ENCODE results near the gene TXNDC2. TPM values are rescaled to one million over a fixed set of nuclear protein-coding genes. Genes with fewer than 3 reads are reported as not detected.
A peak's percentile ranks its signal among the peaks of the same experiment; 100 is the strongest.

Gene TXNDC2
- total and polyA plus RNA-seq, 9 of the 15 experiments (the other 6 are each of a cell fraction or from before 2014, with no cell fraction given), result 1.2 to 4.9 (median 2.3) TPM

DNA sequence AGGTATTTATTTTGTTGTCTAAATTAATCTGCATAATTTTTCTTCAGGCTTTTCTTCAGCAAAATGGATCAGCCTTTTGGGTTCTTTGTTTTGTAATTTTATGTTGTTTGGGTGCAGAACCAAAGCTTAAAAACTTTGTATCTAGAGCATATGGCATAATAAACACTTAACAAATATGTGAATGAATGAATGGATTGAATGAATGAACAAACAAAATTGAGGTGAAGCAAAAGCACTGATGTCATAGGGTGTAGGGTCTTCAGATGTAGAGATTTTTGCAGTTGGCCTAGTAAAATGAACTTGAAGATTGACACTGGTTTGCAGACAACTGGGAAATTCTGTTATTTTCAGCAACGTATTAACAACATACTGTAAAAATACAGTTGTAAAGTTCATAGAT lies 45.4 kb downstream of the TXNDC2 start:
- no TSS peak for BruUV-seq (replicated peaks)
- Histone ChIP-seq H2AFZ (ENCODE audit: low read depth, low read length) (no peak overlapping the region), H4K20me1 (replicated peaks; ENCODE audit: control insufficient read depth, insufficient read depth, low read length) (peaks cover 15% of the 10 kb centered on the region), H3K27me3 (ENCODE audit: control insufficient read depth in 2 of 2, insufficient read depth in 2 of 2, low read length in 2 of 2) (no peaks in the 10 kb centered on the region), H3K4me1 (replicated peaks in 1 of 2; ENCODE audit: control insufficient read depth in 2 of 2, insufficient read depth in 2 of 2, low read length in 2 of 2) (peaks cover 4 to 51% of the 10 kb centered on the region in 2 experiments; a peak in 4 of 5 replicates), H3K9me3 (replicated peaks; ENCODE audit: control insufficient read depth, insufficient read depth, low read depth, low read length) (no peaks in the 10 kb centered on the region; the same call in 1 of the 2 replicates), H3K4me2 (ENCODE audit: insufficient read depth, low read length) (no peak overlapping the region), H3K36me3 (ENCODE audit: control insufficient read depth, insufficient read depth, low read length) (peaks cover 69% of the 10 kb centered on the region), H3K4me3 (no peak overlapping the region), H3K27ac (ENCODE audit: extremely low read depth, low read depth, low read length) (peak overlapping the region; percentile 69; the same call in 2 of the 3 replicates), H3K9me1 (ENCODE audit: control insufficient read depth, insufficient read depth, low read length) (no peaks in the 10 kb centered on the region), H3K79me2 (ENCODE audit: control insufficient read depth, insufficient read depth, low read length) (peaks cover 99% of the 10 kb centered on the region), H3K9ac (ENCODE audit: insufficient read depth in 1 of 2, low read depth in 2 of 2, low read length in 2 of 2) (no peak overlapping the region)
- WGBS (ENCODE audit: insufficient coverage, low coverage, missing lambda C conversion rate), result 38% methylated on average over 1 of the region's 1 CpG
- FAIRE-seq (no peak), DNase-seq (ENCODE audit: extremely low read depth in 1 of 4, low spot score in 3 of 4) (no peak), ATAC-seq (no peak)
- in situ Hi-C loops (cut with MboI) (no loop called here), intact Hi-C loops (cut with micrococcal nuclease) (no loop called here)
- ChIA-PET CTCF (ENCODE audit: low intra/inter-chr PET ratio) (no interaction called here), POLR2A (interaction anchor here (1.3 kb wide), 1 partner anchor 18 kb away, joined by 4 read pairs; the partner anchor contains the start of gene VAPA)
- TF ChIP-seq KAT8 (IDR thresholded peaks at IDR 0.05; ENCODE audit: low read depth) (no peak), NCOA4 (IDR thresholded peaks at IDR 0.05; ENCODE audit: partially characterized antibody) (no peak), NCOA1 (IDR thresholded peaks at IDR 0.05; ENCODE audit: low read depth) (no peak), MECOM (CRISPR knock-in tag; IDR thresholded peaks at IDR 0.05) (peak; percentile 26; the same call in 1 of the 2 replicates), EP300 (IDR thresholded peaks at IDR 0.05; ENCODE audit: low read length) (no peak)
- TF ChIP-seq, protein P1, sequence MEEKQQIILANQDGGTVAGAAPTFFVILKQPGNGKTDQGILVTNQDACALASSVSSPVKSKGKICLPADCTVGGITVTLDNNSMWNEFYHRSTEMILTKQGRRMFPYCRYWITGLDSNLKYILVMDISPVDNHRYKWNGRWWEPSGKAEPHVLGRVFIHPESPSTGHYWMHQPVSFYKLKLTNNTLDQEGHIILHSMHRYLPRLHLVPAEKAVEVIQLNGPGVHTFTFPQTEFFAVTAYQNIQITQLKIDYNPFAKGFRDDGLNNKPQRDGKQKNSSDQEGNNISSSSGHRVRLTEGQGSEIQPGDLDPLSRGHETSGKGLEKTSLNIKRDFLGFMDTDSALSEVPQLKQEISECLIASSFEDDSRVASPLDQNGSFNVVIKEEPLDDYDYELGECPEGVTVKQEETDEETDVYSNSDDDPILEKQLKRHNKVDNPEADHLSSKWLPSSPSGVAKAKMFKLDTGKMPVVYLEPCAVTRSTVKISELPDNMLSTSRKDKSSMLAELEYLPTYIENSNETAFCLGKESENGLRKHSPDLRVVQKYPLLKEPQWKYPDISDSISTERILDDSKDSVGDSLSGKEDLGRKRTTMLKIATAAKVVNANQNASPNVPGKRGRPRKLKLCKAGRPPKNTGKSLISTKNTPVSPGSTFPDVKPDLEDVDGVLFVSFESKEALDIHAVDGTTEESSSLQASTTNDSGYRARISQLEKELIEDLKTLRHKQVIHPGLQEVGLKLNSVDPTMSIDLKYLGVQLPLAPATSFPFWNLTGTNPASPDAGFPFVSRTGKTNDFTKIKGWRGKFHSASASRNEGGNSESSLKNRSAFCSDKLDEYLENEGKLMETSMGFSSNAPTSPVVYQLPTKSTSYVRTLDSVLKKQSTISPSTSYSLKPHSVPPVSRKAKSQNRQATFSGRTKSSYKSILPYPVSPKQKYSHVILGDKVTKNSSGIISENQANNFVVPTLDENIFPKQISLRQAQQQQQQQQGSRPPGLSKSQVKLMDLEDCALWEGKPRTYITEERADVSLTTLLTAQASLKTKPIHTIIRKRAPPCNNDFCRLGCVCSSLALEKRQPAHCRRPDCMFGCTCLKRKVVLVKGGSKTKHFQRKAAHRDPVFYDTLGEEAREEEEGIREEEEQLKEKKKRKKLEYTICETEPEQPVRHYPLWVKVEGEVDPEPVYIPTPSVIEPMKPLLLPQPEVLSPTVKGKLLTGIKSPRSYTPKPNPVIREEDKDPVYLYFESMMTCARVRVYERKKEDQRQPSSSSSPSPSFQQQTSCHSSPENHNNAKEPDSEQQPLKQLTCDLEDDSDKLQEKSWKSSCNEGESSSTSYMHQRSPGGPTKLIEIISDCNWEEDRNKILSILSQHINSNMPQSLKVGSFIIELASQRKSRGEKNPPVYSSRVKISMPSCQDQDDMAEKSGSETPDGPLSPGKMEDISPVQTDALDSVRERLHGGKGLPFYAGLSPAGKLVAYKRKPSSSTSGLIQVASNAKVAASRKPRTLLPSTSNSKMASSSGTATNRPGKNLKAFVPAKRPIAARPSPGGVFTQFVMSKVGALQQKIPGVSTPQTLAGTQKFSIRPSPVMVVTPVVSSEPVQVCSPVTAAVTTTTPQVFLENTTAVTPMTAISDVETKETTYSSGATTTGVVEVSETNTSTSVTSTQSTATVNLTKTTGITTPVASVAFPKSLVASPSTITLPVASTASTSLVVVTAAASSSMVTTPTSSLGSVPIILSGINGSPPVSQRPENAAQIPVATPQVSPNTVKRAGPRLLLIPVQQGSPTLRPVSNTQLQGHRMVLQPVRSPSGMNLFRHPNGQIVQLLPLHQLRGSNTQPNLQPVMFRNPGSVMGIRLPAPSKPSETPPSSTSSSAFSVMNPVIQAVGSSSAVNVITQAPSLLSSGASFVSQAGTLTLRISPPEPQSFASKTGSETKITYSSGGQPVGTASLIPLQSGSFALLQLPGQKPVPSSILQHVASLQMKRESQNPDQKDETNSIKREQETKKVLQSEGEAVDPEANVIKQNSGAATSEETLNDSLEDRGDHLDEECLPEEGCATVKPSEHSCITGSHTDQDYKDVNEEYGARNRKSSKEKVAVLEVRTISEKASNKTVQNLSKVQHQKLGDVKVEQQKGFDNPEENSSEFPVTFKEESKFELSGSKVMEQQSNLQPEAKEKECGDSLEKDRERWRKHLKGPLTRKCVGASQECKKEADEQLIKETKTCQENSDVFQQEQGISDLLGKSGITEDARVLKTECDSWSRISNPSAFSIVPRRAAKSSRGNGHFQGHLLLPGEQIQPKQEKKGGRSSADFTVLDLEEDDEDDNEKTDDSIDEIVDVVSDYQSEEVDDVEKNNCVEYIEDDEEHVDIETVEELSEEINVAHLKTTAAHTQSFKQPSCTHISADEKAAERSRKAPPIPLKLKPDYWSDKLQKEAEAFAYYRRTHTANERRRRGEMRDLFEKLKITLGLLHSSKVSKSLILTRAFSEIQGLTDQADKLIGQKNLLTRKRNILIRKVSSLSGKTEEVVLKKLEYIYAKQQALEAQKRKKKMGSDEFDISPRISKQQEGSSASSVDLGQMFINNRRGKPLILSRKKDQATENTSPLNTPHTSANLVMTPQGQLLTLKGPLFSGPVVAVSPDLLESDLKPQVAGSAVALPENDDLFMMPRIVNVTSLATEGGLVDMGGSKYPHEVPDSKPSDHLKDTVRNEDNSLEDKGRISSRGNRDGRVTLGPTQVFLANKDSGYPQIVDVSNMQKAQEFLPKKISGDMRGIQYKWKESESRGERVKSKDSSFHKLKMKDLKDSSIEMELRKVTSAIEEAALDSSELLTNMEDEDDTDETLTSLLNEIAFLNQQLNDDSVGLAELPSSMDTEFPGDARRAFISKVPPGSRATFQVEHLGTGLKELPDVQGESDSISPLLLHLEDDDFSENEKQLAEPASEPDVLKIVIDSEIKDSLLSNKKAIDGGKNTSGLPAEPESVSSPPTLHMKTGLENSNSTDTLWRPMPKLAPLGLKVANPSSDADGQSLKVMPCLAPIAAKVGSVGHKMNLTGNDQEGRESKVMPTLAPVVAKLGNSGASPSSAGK (IDR thresholded peaks at IDR 0.05), result 0 out of 2 replicates have a peak, but pooled peaks have one; percentile 5
- TF ChIP-seq, protein P2, sequence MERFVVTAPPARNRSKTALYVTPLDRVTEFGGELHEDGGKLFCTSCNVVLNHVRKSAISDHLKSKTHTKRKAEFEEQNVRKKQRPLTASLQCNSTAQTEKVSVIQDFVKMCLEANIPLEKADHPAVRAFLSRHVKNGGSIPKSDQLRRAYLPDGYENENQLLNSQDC (CRISPR knock-in tag; IDR thresholded peaks at IDR 0.05), result no peak

Measured in K562 (cell line).